Neural cell (in vitro differentiated cells): ENCODE measurements around the gene FOXK1. TPM values are rescaled to one million over a fixed set of nuclear protein-coding genes. Genes with fewer than 3 reads are reported as not detected.

Experiments
- H2AFZ ChIP-seq: fragments of 200-600, 300-800 bp; sonication (generic), shearing (Covaris generic); 2 replicates; pipeline ENCODE4 v1.6.0; 2014; ENCODE audit warnings: low read depth, mild to moderate bottlenecking, antibody characterized with exemption, low read length, moderate library complexity
- H3F3A ChIP-seq: fragments of 200-600 bp; shearing (Covaris generic); 2 replicates; pipeline ENCODE4 v1.6.1; 2016; ENCODE audit warnings: mild to moderate bottlenecking, moderate library complexity, mixed read lengths, antibody characterized with exemption, low read length; ENCODE audit not compliant: insufficient read depth, poor library complexity, severe bottlenecking
- H3K27ac ChIP-seq: fragments of 200-600, 300-800 bp; sonication (generic), shearing (Covaris generic); 2 replicates; pipeline ENCODE4 v1.5.1; 2014; ENCODE audit warnings: mild to moderate bottlenecking, low read length, moderate library complexity
- H3K27me3 ChIP-seq: fragments of 300-800, 200-600 bp; sonication (generic), shearing (Covaris generic); 2 replicates; pipeline ENCODE4 v1.6.0; 2014; ENCODE audit warnings: mild to moderate bottlenecking, low read depth, low read length, moderate library complexity; ENCODE audit not compliant: insufficient read depth
- H3K36me3 ChIP-seq: fragments of 300-800, 200-600 bp; sonication (generic), shearing (Covaris generic); 2 replicates; pipeline ENCODE4 v1.5.1; 2014; ENCODE audit warnings: mild to moderate bottlenecking, antibody characterized with exemption, low read length, moderate library complexity; ENCODE audit not compliant: insufficient read depth
- H3K4me2 ChIP-seq: fragments of 300-800, 200-600 bp; sonication (generic), shearing (Covaris generic); 2 replicates; pipeline ENCODE4 v1.6.0; 2014; ENCODE audit warnings: mild to moderate bottlenecking, low read length
- H3K4me3 ChIP-seq: fragments of 300-800, 200-600 bp; sonication (generic), shearing (Covaris generic); 2 replicates; pipeline ENCODE4 v1.5.1; 2014; ENCODE audit warnings: mild to moderate bottlenecking, low read length, moderate library complexity
- H3K79me2 ChIP-seq: fragments of 200-600 bp; shearing (Covaris generic); replicated peaks from 2 replicates; pipeline ENCODE4 v1.6.0; 2014; ENCODE audit warnings: mild to moderate bottlenecking, low read length, moderate library complexity; ENCODE audit not compliant: insufficient read depth
- H3K9ac ChIP-seq: fragments of 300-800, 200-600 bp; sonication (generic), shearing (Covaris generic); 2 replicates; pipeline ENCODE4 v1.6.1; 2016; ENCODE audit warnings: mild to moderate bottlenecking, low read length, mixed read lengths
- H3K9me2 ChIP-seq: fragments of 200-600 bp; shearing (Covaris generic); 2 replicates; pipeline ENCODE4 v1.6.1; 2016; ENCODE audit warnings: mild to moderate bottlenecking, low read length, mixed read lengths; ENCODE audit not compliant: insufficient read depth
- H3K9me3 ChIP-seq: fragments of 200-600, 300-800 bp; sonication (generic), shearing (Covaris generic); 2 replicates; pipeline ENCODE4 v1.6.1; 2016; ENCODE audit warnings: mild to moderate bottlenecking, mixed run types, low read length, moderate library complexity, mixed read lengths
- H4K20me1 ChIP-seq: fragments of 200-600 bp; shearing (Covaris generic); 2 replicates; pipeline ENCODE4 v1.6.1; 2016; ENCODE audit warnings: mild to moderate bottlenecking, mixed run types; ENCODE audit not compliant: insufficient read depth
- EP300 ChIP-seq: fragments of 450-650 bp; conservative IDR thresholded peaks from 2 replicates; pipeline ENCODE4 v1.6.1; 2014; ENCODE audit warnings: antibody characterized with exemption, mild to moderate bottlenecking, moderate library complexity; ENCODE audit not compliant: poor library complexity, severe bottlenecking
- EZH2 ChIP-seq: fragments of 200-600, 300-800 bp; shearing (Covaris generic), sonication (generic); IDR thresholded peaks from 2 replicates; pipeline ENCODE4 v1.6.1; 2014; ENCODE audit warnings: antibody characterized with exemption, low read length, borderline replicate concordance, mild to moderate bottlenecking; ENCODE audit not compliant: insufficient read depth, poor library complexity, severe bottlenecking
- MXI1 ChIP-seq: fragments of 450-650 bp; conservative IDR thresholded peaks from 2 replicates; pipeline ENCODE4 v1.6.1; 2014; ENCODE audit warnings: antibody characterized with exemption, mild to moderate bottlenecking; ENCODE audit not compliant: poor library complexity, severe bottlenecking
- POLR2AphosphoS5 ChIP-seq: IDR thresholded peaks from 2 replicates; pipeline ENCODE4 v1.6.1; 2012
- RAD21 ChIP-seq: fragments of 450-650 bp; conservative IDR thresholded peaks from 2 replicates; pipeline ENCODE4 v1.6.1; 2014; ENCODE audit warnings: antibody characterized with exemption, mild to moderate bottlenecking, moderate library complexity
- REST ChIP-seq: IDR thresholded peaks from 2 replicates; pipeline ENCODE4 v1.6.1; 2012; ENCODE audit warnings: borderline replicate concordance
- SMC3 ChIP-seq: fragments of 450-650 bp; conservative IDR thresholded peaks from 2 replicates; pipeline ENCODE4 v1.6.1; 2014; ENCODE audit warnings: antibody characterized with exemption, mild to moderate bottlenecking, moderate library complexity; ENCODE audit not compliant: poor library complexity
- TAF1 ChIP-seq: IDR thresholded peaks from 2 replicates; pipeline ENCODE4 v1.6.1; 2012; ENCODE audit warnings: low read depth
- polyA plus RNA-seq: library from polyadenylated mRNA; depleted of rRNA; stranded (reverse); fragments of >200 nt; gene quantifications from 2 replicates; pipeline ENCODE4 v1.2.3, GENCODE V29; 2014
- TF ChIP-seq, protein P1 (sequence below): fragments of 450-650 bp; IDR thresholded peaks from 2 replicates; pipeline ENCODE4 v1.5.1; 2014; ENCODE audit warnings: antibody characterized with exemption, mild to moderate bottlenecking, moderate library complexity; ENCODE audit not compliant: poor library complexity, severe bottlenecking

The FOXK1 gene
- polyA plus RNA-seq, 1 donor from 2014 or later: 7.4 TPM

GRCh38 chr7:4693152-4693551 lies 11.1 kb downstream of the FOXK1 start:
- H3F3A ChIP-seq: no peaks in the 10 kb centered on the region
- TF ChIP-seq EZH2: no peak
- TF ChIP-seq MXI1: no peak
- no peak for TF ChIP-seq EP300
- TF ChIP-seq, protein P1, sequence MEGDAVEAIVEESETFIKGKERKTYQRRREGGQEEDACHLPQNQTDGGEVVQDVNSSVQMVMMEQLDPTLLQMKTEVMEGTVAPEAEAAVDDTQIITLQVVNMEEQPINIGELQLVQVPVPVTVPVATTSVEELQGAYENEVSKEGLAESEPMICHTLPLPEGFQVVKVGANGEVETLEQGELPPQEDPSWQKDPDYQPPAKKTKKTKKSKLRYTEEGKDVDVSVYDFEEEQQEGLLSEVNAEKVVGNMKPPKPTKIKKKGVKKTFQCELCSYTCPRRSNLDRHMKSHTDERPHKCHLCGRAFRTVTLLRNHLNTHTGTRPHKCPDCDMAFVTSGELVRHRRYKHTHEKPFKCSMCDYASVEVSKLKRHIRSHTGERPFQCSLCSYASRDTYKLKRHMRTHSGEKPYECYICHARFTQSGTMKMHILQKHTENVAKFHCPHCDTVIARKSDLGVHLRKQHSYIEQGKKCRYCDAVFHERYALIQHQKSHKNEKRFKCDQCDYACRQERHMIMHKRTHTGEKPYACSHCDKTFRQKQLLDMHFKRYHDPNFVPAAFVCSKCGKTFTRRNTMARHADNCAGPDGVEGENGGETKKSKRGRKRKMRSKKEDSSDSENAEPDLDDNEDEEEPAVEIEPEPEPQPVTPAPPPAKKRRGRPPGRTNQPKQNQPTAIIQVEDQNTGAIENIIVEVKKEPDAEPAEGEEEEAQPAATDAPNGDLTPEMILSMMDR: no peak
- TF ChIP-seq REST: no peak
- TF ChIP-seq RAD21: no peak
- H4K20me1 ChIP-seq: no peaks in the 10 kb centered on the region
- no peak overlapping the region for H3K4me2 ChIP-seq
- no peaks in the 10 kb centered on the region for H3K27me3 ChIP-seq
- no peak overlapping the region for H3K9ac ChIP-seq
- H2AFZ ChIP-seq: no peak overlapping the region
- H3K36me3 ChIP-seq: no peaks in the 10 kb centered on the region
- H3K9me3 ChIP-seq: no peaks in the 10 kb centered on the region
- no peaks in the 10 kb centered on the region for H3K9me2 ChIP-seq
- H3K4me3 ChIP-seq: no peak overlapping the region
- H3K79me2 ChIP-seq: peaks cover 50% of the 10 kb centered on the region
- H3K27ac ChIP-seq: no peak overlapping the region

DNA sequence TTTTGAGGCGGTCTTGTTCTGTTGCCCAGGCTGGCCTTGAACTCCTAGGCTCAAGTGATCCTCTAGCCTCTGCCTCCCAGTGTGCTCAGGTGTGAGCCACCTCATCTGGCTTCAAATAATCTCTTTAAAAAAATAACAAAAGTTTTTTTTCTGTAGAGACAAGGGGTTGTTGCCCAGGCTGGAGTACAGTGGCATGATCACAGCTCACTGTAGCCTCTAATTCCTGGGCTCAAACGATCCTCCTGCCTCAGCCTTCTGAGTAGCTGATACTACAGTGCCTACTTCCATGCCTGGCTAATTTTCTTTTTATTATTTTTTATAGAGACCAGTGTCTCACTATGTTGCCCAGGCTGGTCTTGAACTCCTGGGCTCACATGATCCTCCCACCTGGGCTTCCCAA lies 11.7 kb downstream of the FOXK1 start:
- Histone ChIP-seq H3K4me2 (no peak overlapping the region), H3K79me2 (peaks cover 44% of the 10 kb centered on the region), H3K27ac (no peak overlapping the region), H4K20me1 (no peaks in the 10 kb centered on the region), H3K27me3 (no peaks in the 10 kb centered on the region), H2AFZ (no peak overlapping the region), H3K4me3 (no peak overlapping the region), H3K36me3 (no peaks in the 10 kb centered on the region), H3K9me3 (no peaks in the 10 kb centered on the region), H3F3A (no peaks in the 10 kb centered on the region), H3K9me2 (no peaks in the 10 kb centered on the region), H3K9ac (no peak overlapping the region)
- TF ChIP-seq SMC3: no peak
- TF ChIP-seq RAD21: no peak
- no peak for TF ChIP-seq REST
- no peak for TF ChIP-seq POLR2AphosphoS5
- TF ChIP-seq EP300: no peak
- TF ChIP-seq MXI1: no peak
- TF ChIP-seq TAF1: no peak
- TF ChIP-seq, protein P1: no peak
